ENCODE results near the gene BBS9. TPM values are rescaled to one million over a fixed set of nuclear protein-coding genes. Genes with fewer than 3 reads are reported as not detected.
A peak's percentile ranks its signal among the peaks of the same experiment; 100 is the strongest.

Gene BBS9
- total RNA-seq, 1 donor from 2014 or later: 33.0 TPM

- H3K4me3 Mint-ChIP-seq (ENCODE audit: unreplicated experiment): no peak overlapping the region
- peaks cover 2% of the 10 kb centered on the region for H3K27me3 Mint-ChIP-seq (ENCODE audit: unreplicated experiment)
- H3K36me3 Mint-ChIP-seq (ENCODE audit: low read depth, unreplicated experiment): no peaks in the 10 kb centered on the region
- no peak overlapping the region for H3K27ac Mint-ChIP-seq (ENCODE audit: unreplicated experiment)
- peaks cover 6% of the 10 kb centered on the region for H3K4me1 Mint-ChIP-seq (ENCODE audit: unreplicated experiment)
- no peaks in the 10 kb centered on the region for H3K9me3 Mint-ChIP-seq (ENCODE audit: unreplicated experiment)
- DNase-seq (ENCODE audit: low spot score): no peak
- no peak for TF ChIP-seq CTCF (IDR thresholded peaks at IDR 0.05; ENCODE audit: unreplicated experiment)
These were observed 11.0 kb upstream of the BBS9 start for GRCh38 chr7:33118383-33118782.

- Mint-ChIP-seq H3K36me3 (ENCODE audit: low read depth, unreplicated experiment) (no peaks in the 10 kb centered on the region), H3K27me3 (ENCODE audit: unreplicated experiment) (no peaks in the 10 kb centered on the region), H3K4me1 (ENCODE audit: unreplicated experiment) (peaks cover 6% of the 10 kb centered on the region), H3K4me3 (ENCODE audit: unreplicated experiment) (no peak overlapping the region), H3K27ac (ENCODE audit: unreplicated experiment) (no peak overlapping the region), H3K9me3 (ENCODE audit: unreplicated experiment) (no peaks in the 10 kb centered on the region)
- no peak for DNase-seq (ENCODE audit: low spot score)
- TF ChIP-seq CTCF (IDR thresholded peaks at IDR 0.05; ENCODE audit: unreplicated experiment): no peak
These were observed 2.3 kb upstream of the BBS9 start for GRCh38 chr7:33127085-33127484.

GRCh38 chr7:33128631-33128989, 754 bp upstream of the BBS9 start:
- no peak for TF ChIP-seq CTCF (IDR thresholded peaks at IDR 0.05; ENCODE audit: unreplicated experiment)
- no peaks in the 10 kb centered on the region for H3K36me3 Mint-ChIP-seq (ENCODE audit: low read depth, unreplicated experiment)
- peak overlapping the region; percentile 98 for H3K4me3 Mint-ChIP-seq (ENCODE audit: unreplicated experiment)
- no peaks in the 10 kb centered on the region for H3K9me3 Mint-ChIP-seq (ENCODE audit: unreplicated experiment)
- peaks cover 6% of the 10 kb centered on the region for H3K4me1 Mint-ChIP-seq (ENCODE audit: unreplicated experiment)
- DNase-seq (ENCODE audit: low spot score): no peak
- H3K27me3 Mint-ChIP-seq (ENCODE audit: unreplicated experiment): no peaks in the 10 kb centered on the region
- no peak overlapping the region for H3K27ac Mint-ChIP-seq (ENCODE audit: unreplicated experiment)

GRCh38 chr7:33129806-33130153, 416 bp downstream of the BBS9 start:
- Mint-ChIP-seq H3K36me3 (ENCODE audit: low read depth, unreplicated experiment) (no peaks in the 10 kb centered on the region), H3K4me1 (ENCODE audit: unreplicated experiment) (peaks cover 6% of the 10 kb centered on the region), H3K27ac (ENCODE audit: unreplicated experiment) (peak overlapping the region; percentile 85), H3K27me3 (ENCODE audit: unreplicated experiment) (no peaks in the 10 kb centered on the region), H3K4me3 (ENCODE audit: unreplicated experiment) (peak overlapping the region; percentile 98), H3K9me3 (ENCODE audit: unreplicated experiment) (no peaks in the 10 kb centered on the region)
- no peak for TF ChIP-seq CTCF (IDR thresholded peaks at IDR 0.05; ENCODE audit: unreplicated experiment)
- DNase-seq (ENCODE audit: low spot score): no peak

GRCh38 chr7:33130184-33130583, 820 bp downstream of the BBS9 start:
- no peak for DNase-seq (ENCODE audit: low spot score)
- no peaks in the 10 kb centered on the region for H3K9me3 Mint-ChIP-seq (ENCODE audit: unreplicated experiment)
- peak overlapping the region; percentile 85 for H3K27ac Mint-ChIP-seq (ENCODE audit: unreplicated experiment)

More at GRCh38 chr7:33130184-33130583, 820 bp downstream of the BBS9 start:
- Mint-ChIP-seq H3K36me3 (ENCODE audit: low read depth, unreplicated experiment) (no peaks in the 10 kb centered on the region), H3K4me3 (ENCODE audit: unreplicated experiment) (peak overlapping the region; percentile 98), H3K4me1 (ENCODE audit: unreplicated experiment) (peaks cover 6% of the 10 kb centered on the region), H3K27me3 (ENCODE audit: unreplicated experiment) (no peaks in the 10 kb centered on the region)
- TF ChIP-seq CTCF (IDR thresholded peaks at IDR 0.05; ENCODE audit: unreplicated experiment): no peak

All from endothelial cell (in vitro differentiated cells).